Skin epidermis (tissue), 12 donors: ENCODE results near the gene TSPAN31.

Experiments used
- H3K27ac ChIP-seq, 21 experiments: fragments of 200-600 bp; sonication (generic) in 11 of 21; one replicate each; pipeline ENCODE4 v1.5.0; 2020; ENCODE audit warnings: mild to moderate bottlenecking in 3 of 21, inconsistent platforms in 2 of 21, moderate library complexity in 2 of 21
- H3K4me3 ChIP-seq, 7 experiments: fragments of 200-600 bp; sonication (generic) in 2 of 7; one replicate each; pipeline ENCODE4 v1.5.0; 2020; ENCODE audit warnings: inconsistent platforms in 2 of 7, mild to moderate bottlenecking in 2 of 7, moderate library complexity in 1 of 7

The TSPAN31 gene

DNA sequence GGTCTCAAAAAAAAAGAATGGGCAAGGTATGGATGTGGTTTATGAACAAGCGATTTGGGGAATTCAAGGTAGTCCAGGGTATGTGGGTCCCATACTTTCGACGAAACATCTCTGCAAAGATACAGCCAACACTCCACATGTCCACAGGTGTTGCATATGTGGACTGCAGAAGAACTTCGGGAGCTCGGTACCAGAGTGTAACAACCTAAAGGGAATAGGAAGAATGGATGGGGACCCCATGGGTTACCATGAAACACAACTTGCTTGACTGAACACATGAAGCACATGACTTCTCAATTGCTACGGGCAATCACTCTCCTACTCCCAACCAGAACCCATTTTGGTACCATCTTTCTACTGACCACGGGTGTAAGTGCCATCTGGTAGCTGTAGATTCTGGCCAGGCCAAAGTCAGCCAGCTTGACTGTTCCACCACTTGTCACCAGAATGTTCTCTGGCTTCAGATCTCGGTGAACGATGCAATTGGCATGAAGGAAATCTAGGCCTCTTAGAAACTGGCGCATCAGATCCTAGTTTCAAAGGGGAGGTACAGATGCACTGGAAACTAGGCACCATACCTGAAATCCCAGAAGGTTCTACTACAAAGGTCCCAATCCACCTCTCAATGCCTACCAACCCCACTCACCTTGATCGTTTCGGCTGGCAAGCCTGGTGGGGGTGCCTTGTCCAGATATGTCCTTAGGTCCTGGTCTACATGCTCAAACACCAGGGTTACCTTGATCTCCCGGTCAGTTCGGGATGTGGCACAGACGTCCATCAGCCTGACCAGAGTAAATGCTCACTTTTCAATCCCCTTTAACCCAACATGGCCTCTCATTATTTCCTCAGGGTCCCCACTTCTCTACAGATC, 6.0 kb downstream of the TSPAN31 start:
- H3K4me3 ChIP-seq = peak overlapping the region; percentile 36 to 83 (median 74)

GRCh38 chr12:57751432-57751787, 6.6 kb downstream of the TSPAN31 start:
- peak overlapping the region; percentile 36 to 83 (median 74) for H3K4me3 ChIP-seq
- peak overlapping the region in 19 of 21 experiments; percentile 70 to 92 (median 87) for H3K27ac ChIP-seq

More for the DNA sequence above, 6.0 kb downstream of the TSPAN31 start:
- peak overlapping the region in 15 of 21 experiments; percentile 70 to 92 (median 89) for H3K27ac ChIP-seq

GRCh38 chr12:57751788-57752667, 7.2 kb downstream of the TSPAN31 start, which contains the start of gene CDK4:
TSS of gene CDK4 (minus strand) at chr12:57752310. CDS start at chr12:57751717, 593 bp downstream.
- Histone ChIP-seq H3K27ac (peak within 1 kb of the TSS in 20 of 21 experiments; percentile 70 to 93 (median 88)), H3K4me3 (peak within 1 kb of the TSS; percentile 36 to 83 (median 74))

DNA sequence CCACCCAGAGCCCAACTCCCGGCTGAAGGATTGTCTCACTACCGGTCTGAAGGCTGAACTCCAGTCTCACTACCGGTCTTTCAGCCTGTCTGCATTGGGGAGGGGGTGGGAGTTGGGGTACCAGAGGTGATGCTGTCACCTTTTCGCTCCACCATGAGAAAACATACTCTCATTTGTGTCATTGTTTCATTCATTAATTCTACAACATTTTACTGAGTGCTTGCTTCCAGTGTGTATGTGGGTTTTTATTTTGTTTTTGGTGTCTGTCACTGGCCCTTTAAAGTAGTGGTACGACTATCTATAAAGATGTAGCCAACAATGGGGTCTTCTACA, 7.8 kb downstream of the TSPAN31 start:
- Histone ChIP-seq H3K4me3 (peak overlapping the region in 4 of 7 experiments; percentile 17 to 76 (median 74)), H3K27ac (peak overlapping the region in 17 of 21 experiments; percentile 8 to 92 (median 52))

- H3K4me3 ChIP-seq = no peak overlapping the region
- peak overlapping the region in 8 of 21 experiments; percentile 13 to 86 (median 83) for H3K27ac ChIP-seq
These were observed 9.0 kb downstream of the TSPAN31 start for GRCh38 chr12:57753756-57754337.

DNA sequence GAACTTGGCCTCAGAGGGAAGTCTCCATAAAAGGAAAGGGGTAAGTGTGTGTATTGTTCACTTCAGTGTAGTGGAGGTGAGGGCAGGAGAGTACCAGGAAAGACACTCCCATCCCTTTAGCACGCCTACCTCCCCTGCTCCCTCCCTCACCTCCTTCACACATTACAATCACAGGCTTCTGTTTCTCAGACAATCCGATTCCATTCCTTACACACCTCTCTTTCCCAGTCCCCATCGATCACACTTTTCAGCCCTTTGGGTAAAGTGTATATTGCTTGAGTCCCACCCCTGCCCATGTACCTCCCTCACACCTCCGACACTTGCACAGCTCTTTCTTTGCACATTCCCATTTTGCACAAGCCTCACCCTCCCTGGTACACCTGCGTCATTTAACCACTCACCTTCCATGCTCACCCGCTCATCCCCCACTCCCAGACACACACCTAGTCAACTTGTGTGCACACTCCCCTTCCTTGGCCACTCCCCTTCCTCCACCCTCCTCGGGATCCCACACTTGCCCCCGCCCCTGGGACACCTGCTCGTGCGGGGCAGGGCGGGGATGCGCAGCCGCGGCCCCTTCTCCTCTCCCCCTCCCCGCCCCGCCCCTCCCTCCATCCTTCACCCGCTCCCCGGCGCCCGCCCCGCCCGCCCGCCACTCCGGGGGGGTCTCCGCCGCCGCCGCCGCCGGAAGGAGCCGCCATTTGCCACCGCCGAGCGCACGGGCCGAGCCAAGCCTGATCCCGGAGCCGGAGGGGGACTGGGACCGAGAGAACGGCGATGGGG, 9.8 kb downstream of the TSPAN31 start, which contains the start of gene MARCHF9:
TSS of gene MARCHF9 (plus strand) at position 693 of the 783 bp plus-strand sequence. CDS start 426 bp downstream, outside the sequence.
- Histone ChIP-seq H3K4me3 (peak within 1 kb of the TSS; percentile 51 to 89 (median 66)), H3K27ac (peak within 1 kb of the TSS in 19 of 21 experiments; percentile 35 to 91 (median 76))

GRCh38 chr12:57755194-57755453, 10.3 kb downstream of the TSPAN31 start:
- Histone ChIP-seq H3K4me3 (peak overlapping the region; percentile 51 to 89 (median 66)), H3K27ac (peak overlapping the region in 19 of 21 experiments; percentile 35 to 91 (median 76))

DNA sequence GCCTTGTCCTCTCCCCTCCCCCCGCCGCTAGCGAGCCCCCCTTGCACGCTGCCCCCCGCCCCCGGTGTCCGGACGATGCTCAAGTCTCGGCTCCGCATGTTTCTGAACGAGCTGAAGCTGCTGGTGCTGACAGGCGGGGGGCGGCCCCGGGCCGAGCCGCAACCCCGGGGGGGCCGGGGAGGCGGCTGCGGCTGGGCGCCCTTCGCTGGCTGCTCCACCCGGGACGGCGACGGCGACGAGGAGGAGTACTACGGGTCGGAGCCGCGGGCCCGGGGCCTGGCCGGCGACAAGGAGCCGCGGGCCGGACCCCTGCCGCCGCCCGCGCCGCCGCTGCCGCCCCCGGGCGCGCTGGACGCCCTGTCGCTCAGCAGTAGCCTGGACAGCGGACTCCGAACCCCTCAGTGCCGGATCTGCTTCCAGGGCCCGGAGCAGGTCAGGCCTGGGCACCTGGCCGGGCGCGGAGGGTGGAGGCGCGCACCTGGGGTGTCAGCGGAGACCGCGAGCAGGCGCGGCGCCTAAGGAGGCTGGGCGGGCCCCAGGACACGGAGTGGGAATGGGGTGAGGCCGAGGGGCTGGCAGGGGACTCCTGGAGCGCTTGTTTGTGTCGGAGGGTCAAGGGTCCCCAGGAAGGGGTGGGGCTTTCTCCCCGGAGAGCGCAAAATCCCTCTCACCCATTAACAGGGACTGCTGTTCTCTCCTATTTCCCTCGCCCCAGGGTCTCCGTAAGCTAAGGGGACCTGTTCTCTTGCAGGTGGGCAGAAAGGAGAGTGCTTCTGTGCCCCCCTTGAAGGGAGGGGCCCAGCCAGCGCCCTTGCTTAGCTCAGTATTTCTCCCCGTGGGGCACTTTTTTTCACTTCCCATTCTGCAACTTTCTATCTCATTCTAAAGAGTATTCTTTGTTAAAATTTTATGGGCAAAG, 10.9 kb downstream of the TSPAN31 start:
- H3K27ac ChIP-seq = peak overlapping the region in 19 of 21 experiments; percentile 35 to 91 (median 76)
- peak overlapping the region; percentile 51 to 89 (median 66) for H3K4me3 ChIP-seq

- H3K27ac ChIP-seq = peak overlapping the region in 9 of 21 experiments; percentile 38 to 85 (median 83)
- peak overlapping the region in 6 of 7 experiments; percentile 51 to 89 (median 74) for H3K4me3 ChIP-seq
These were observed 11.8 kb downstream of the TSPAN31 start for GRCh38 chr12:57756406-57757341.

GRCh38 chr12:57757771-57758170, 12.9 kb downstream of the TSPAN31 start:
- no peak overlapping the region for H3K27ac ChIP-seq

GRCh38 chr12:57758552-57759359, 13.9 kb downstream of the TSPAN31 start:
- Histone ChIP-seq H3K4me3 (no peak overlapping the region), H3K27ac (no peak overlapping the region)

More at GRCh38 chr12:57757771-57758170, 12.9 kb downstream of the TSPAN31 start:
- no peak overlapping the region for H3K4me3 ChIP-seq

DNA sequence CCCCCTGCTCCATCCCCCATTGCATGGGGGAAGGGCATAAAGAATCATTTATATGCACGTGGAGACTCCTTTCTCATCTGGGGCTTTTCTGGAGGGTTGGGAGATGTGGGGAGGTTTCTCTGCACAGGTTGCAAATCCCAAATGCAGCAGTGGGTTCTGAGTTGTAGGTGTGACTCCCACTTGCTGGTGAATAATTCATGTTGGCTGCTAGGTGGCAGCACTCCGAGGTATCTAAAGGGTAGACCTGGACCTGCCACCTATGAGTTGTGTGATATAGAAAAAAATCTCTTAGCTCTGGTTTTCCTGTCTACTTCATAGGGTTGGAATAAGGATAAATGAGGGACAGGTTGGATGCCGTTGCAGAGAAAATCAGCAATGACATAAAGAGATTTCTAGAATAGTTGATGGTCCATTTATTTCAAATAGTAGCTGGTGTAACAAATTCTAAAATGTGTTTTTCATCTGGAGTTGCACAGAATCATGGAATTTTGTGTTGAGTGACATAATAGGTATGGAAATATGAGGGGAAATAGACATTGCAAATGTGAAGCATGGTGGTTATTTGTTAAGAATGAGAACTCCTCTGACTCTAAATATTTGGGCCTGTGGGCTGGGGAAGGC, 14.6 kb downstream of the TSPAN31 start:
- H3K4me3 ChIP-seq = no peak overlapping the region
- H3K27ac ChIP-seq = no peak overlapping the region

- Histone ChIP-seq H3K4me3 (no peak overlapping the region), H3K27ac (no peak overlapping the region)
These were observed 15.6 kb downstream of the TSPAN31 start for GRCh38 chr12:57760347-57760982.

DNA sequence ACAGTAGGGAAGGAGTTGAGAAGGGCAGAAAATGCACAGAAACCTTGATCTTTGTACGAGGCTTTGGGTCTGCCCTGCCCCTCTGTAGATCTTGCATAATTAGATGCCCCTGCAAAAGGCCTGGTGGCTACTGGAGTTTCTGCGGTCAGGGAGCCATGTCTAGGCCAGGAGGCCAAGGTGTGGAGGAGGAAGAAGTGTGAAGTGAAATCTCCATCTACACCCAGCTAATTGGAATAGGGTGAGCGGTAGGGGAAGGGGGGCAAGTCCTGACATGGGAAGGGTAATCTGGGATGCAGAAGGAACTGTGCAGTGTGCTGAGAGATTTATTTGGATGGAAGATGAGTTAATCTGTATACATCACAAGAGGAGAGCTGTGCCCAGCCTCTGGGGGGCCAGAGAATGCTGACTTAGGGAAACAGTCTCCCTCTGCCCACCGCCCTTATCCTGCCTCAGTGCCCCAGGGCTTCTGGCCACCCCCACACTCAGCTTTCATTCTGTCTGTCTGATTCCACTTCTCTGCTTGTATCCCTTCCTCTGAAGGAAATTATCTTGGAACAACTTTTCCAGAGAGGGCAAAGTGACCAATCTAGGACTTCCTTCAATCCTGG, 16.7 kb downstream of the TSPAN31 start:
- no peak overlapping the region for H3K4me3 ChIP-seq
- no peak overlapping the region for H3K27ac ChIP-seq

DNA sequence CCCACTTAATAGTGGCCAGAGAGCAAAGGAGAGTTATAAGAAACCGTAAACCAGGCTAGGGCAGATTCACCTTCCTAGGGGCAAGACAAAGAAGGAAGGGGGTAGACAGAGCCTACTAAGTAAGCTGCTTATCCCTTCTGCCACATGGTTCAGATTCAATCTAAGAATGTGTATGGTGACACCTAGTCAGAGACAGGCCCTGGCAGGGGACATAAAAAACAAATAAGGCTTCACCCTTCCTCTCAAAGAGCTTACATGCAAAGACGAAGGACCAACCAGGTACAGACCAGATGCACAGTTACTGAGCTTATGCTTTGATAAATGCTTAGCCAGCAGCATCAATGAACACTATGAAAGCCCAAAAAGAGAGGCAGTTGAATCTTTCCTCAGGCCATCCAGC, 17.6 kb downstream of the TSPAN31 start:
- no peak overlapping the region for H3K4me3 ChIP-seq
- H3K27ac ChIP-seq = no peak overlapping the region
